GM19025 (cell line): ENCODE measurements around the gene SPRR5.

Experiments used
- ATAC-seq: cut with Tn5 transposase; IDR thresholded peaks from one replicate; pipeline ENCODE4 v1.9.1; 2021; ENCODE audit warnings: mild to moderate bottlenecking, low read depth, moderate library complexity; ENCODE audit not compliant: unreplicated experiment

The SPRR5 gene

GRCh38 chr1:152981146-152981871 lies 34.3 kb downstream of the SPRR5 start:
- ATAC-seq: no peak

DNA sequence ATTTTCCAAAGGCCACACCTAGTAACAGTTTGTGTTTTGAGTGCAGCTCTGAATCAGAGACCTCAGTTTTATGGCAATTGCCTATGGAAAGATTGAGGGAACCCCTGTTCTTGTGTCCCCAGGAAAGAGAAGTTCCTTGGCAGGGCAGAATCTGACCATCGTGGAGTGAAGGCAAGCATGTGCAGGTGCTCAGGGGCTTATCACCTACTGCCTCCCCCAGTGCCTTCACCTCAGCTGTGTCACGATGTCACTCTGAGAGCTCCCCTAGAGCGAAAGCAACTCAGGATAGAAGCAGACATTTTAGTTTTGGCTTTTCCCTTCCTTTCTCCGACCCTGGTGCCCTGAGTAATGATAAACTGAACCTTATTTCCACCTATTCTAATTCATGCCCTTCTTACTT lies 35.1 kb downstream of the SPRR5 start:
- ATAC-seq: no peak

DNA sequence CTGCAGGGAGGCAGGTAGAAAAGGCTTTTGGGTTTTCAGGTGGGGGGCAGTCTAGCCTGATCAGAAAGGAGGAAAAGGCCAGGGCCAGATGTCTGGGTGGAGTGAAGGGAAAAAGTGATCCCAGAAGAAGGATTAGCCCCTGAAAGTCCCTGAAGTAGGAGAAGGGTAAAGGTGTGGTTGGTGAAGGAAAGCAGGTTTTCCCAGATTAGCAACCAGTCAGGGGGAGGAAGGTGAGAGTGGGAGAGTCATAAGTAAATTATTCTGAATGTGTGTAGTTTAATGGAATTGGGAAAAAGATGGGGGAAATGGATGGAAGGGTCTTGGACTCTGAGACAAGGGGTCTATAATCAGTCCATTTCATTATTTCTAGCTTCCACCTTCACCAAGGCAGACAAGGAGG lies 36.2 kb downstream of the SPRR5 start:
- ATAC-seq: no peak

GRCh38 chr1:152983743-152984142 lies 36.7 kb downstream of the SPRR5 start, which contains the start of gene SPRR1A:
Gene SPRR1A (plus strand): TSS chr1:152984081. CDS start chr1:152985231, 1,150 bp downstream.
- no peak for ATAC-seq

DNA sequence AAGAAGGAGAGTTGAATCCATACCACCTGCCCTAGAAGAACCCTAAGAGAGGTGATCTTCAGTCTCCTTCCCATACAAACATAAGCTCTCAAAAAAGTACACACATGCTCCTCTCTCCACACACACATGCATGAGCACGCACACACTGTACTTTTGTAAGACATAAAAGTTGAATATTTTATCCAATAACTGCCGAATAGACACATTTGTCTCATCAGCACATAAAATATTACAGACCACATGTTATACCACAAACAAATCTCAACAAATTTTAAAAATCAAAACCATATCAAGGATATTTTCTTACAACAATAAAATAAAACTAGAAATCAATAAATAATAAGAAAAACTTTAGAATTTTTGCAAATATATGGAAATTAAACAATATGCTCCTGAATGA lies 39.6 kb downstream of the SPRR5 start:
- ATAC-seq: no peak

GRCh38 chr1:152993186-152993585 lies 46.2 kb downstream of the SPRR5 start:
- no peak for ATAC-seq

DNA sequence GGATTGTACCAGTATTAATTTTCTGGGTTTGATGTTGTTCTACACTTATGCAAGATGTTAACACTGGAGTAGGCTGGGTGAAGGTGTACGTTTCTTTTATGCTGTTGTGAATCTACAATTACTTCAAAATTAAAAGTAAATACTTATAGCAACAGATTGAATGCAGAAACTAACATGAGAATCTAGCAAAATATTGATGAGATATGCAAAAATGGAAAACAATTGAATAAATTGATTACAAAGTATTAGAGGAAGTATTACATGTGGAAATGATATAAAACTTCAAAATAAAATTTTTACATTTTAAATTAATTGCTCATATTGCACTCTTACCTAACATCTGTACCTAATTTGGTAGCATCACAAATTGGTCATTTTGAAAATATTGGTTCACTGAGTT lies 48.8 kb downstream of the SPRR5 start:
- ATAC-seq: no peak

DNA sequence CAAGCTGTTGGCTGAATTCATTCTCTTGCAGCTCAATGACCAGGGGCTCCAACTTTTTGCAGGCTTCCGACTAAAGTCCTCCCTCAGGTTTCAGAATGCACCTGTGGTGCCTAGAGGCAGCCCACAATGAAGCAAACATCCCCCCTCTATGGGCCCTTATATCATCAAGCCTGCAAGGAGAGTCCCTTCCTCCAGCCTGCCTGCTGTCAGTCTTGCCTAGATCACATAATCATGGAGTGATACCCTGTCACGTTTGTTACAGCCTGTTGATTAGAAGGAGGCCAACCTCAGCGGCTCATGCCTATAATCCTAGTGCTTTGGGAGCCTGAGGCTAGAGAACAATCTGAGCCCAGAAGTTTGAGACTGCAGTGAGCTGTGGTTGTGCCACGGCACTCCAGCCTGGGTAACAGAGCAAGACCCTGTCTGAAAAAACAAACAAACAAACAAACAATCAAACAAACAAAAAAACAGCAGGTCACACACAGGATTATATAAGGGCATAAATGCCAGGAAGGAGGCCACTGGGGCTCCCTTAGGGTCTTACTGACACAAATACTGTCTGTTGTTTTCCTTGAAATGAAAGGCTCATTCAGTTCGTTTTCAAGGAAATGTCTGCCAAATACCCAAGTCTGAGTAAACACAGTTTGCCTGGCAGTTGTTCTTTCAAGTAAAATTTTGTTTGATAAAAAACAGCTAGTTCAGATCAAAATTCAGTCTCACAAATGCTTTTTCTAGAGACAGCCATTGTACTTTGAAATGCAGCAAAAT lies 49.8 kb downstream of the SPRR5 start:
- no peak for ATAC-seq

DNA sequence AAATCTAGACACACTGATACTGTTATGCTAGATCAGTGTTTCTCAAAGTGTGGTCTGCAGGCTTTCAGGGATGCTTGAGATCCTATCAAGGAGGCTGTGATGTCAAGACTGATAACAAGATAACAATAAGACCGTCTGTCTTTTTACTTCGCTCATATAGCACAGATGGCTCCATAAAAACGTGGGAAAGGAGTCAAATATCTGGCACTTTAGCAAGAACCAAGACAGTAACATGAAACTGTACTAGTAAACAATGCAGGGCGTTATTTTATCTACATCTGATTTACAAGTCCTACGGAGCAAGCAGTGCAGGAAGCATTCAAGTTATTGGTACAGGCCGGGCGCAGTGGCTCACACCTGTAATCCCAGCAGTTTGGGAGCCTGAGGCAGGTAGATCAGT lies 50.9 kb downstream of the SPRR5 start:
- ATAC-seq: no peak

- ATAC-seq: no peak
These were observed 51.5 kb downstream of the SPRR5 start for GRCh38 chr1:152998476-152998875.
